Skeletal muscle tissue (tissue), 4 donors: Measurements from ENCODE around the gene CRTC1. TPM values are rescaled to one million over a fixed set of nuclear protein-coding genes. Genes with fewer than 3 reads are reported as not detected.
A peak's percentile ranks its signal among the peaks of the same experiment; 100 is the strongest.

Experiments used
- H3K27ac ChIP-seq: one replicate; pipeline ENCODE4 v1.7.0; 2013; ENCODE audit warnings: mild to moderate bottlenecking, low read depth, low read length, inconsistent platforms
- H3K27me3 ChIP-seq, 3 donors: one replicate each; pipeline ENCODE4 v1.7.0; 2013; ENCODE audit warnings: low read length in 3 of 3; ENCODE audit not compliant: control insufficient read depth in 3 of 3, insufficient read depth in 3 of 3
- H3K36me3 ChIP-seq, 3 donors: one replicate each; pipeline ENCODE4 v1.7.0; 2013; ENCODE audit warnings: low read length in 3 of 3; ENCODE audit not compliant: control insufficient read depth in 3 of 3, insufficient read depth in 3 of 3
- H3K4me1 ChIP-seq, 3 donors: one replicate each; pipeline ENCODE4 v1.7.0; 2013; ENCODE audit warnings: low read length in 3 of 3, mild to moderate bottlenecking in 3 of 3; ENCODE audit not compliant: control insufficient read depth in 3 of 3, insufficient read depth in 3 of 3
- H3K4me3 ChIP-seq, 3 donors: one replicate each; pipeline ENCODE4 v1.7.0; 2013; ENCODE audit warnings: low read length in 3 of 3
- H3K9ac ChIP-seq, 3 donors: one replicate each; pipeline ENCODE4 v1.7.0; 2013; ENCODE audit warnings: low read length in 3 of 3, mild to moderate bottlenecking in 3 of 3, moderate library complexity in 2 of 3, low read depth in 1 of 3
- H3K9me3 ChIP-seq, 3 donors: one replicate each; pipeline ENCODE4 v1.7.0; 2013; ENCODE audit warnings: low read length in 3 of 3; ENCODE audit not compliant: control insufficient read depth in 3 of 3
- total RNA-seq: library from RNA; depleted of rRNA; stranded (reverse); fragments of >200 nt; gene quantifications from one replicate; pipeline ENCODE4 v1.2.3, GENCODE V29; 2014
- donor health status: Osteomylitis.

The CRTC1 gene
- total RNA-seq, 1 donor from 2014 or later = 3.1 TPM

DNA sequence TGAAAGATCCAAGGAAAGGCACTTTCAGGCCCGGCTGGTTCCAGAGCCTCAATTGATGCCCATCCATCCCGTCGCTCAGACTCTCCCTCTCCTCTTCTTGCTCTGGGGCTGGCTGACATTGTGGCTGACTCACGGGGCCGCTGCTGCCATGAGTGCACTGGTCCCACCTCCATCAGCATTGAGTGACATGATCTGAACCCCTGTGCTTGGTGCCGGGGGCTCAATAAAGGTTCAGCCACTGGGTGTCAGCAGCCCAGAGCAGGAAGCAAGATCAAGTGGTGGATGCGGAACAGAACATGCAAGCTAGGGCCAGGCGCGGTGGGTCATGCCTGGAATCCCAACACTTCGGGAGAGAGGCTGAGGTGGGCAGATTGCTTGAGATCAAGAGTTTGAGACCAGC is 68.1 kb downstream of the CRTC1 start:
- peaks cover 9 to 20% (median 13%) of the 10 kb centered on the region in 3 donors for H3K36me3 ChIP-seq
- H3K9ac ChIP-seq = no peak overlapping the region

DNA sequence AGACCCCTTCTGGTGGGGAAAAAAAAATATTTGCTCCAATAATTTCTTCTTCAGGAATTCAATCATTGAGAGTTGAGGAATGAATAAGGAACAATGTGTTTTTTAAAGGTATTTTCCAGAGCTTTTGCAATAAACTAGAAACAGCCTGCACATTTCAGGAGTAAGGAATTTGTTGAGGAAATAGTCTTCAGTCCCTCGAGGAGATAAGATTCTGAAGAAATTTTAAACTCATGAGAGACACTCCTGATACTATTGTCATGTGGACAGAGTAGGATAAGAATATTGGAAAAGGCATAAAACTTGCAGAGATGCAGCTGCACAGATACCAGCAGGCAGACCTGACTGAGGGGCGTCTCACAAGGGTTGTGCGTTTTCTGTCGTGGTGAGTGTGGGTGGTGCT is 71.0 kb downstream of the CRTC1 start:
- no peak overlapping the region for H3K27ac ChIP-seq
- no peaks in the 10 kb centered on the region for H3K27me3 ChIP-seq
- no peaks in the 10 kb centered on the region for H3K9me3 ChIP-seq
- H3K36me3 ChIP-seq = peaks cover 9 to 20% (median 13%) of the 10 kb centered on the region in 3 donors
- no peaks in the 10 kb centered on the region for H3K4me1 ChIP-seq
- H3K4me3 ChIP-seq = no peak overlapping the region
- H3K9ac ChIP-seq = no peak overlapping the region

More for the DNA sequence above, 68.1 kb downstream of the CRTC1 start:
- Histone ChIP-seq H3K27ac (no peak overlapping the region), H3K9me3 (no peaks in the 10 kb centered on the region), H3K4me1 (no peaks in the 10 kb centered on the region), H3K4me3 (no peak overlapping the region), H3K27me3 (no peaks in the 10 kb centered on the region)

DNA sequence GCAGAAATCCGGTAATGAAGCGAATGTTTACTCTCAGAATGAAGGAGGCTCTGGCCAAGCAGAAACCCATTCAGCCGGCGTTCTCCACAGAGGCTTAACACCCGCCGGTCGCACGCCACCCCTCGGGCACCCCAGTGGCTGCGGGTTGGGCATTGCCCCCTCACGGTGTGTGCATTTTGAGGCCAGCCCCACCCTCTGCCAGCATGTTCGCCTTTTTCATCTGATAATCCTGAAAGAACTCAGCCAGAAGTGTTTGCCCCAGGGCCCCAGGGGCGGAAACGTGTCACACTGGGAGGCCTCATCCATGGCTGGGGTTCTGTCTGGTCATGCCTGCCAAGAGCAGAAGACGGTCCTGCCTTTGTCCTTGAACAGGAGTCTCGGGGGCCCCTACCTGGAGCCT is 73.4 kb downstream of the CRTC1 start:
- Histone ChIP-seq H3K27me3 (no peaks in the 10 kb centered on the region), H3K9me3 (no peaks in the 10 kb centered on the region), H3K4me3 (no peak overlapping the region), H3K36me3 (peaks cover 2 to 8% (median 6%) of the 10 kb centered on the region in 3 donors), H3K4me1 (peaks cover 1 to 4% (median 2%) of the 10 kb centered on the region in 3 donors), H3K27ac (no peak overlapping the region), H3K9ac (no peak overlapping the region)

DNA sequence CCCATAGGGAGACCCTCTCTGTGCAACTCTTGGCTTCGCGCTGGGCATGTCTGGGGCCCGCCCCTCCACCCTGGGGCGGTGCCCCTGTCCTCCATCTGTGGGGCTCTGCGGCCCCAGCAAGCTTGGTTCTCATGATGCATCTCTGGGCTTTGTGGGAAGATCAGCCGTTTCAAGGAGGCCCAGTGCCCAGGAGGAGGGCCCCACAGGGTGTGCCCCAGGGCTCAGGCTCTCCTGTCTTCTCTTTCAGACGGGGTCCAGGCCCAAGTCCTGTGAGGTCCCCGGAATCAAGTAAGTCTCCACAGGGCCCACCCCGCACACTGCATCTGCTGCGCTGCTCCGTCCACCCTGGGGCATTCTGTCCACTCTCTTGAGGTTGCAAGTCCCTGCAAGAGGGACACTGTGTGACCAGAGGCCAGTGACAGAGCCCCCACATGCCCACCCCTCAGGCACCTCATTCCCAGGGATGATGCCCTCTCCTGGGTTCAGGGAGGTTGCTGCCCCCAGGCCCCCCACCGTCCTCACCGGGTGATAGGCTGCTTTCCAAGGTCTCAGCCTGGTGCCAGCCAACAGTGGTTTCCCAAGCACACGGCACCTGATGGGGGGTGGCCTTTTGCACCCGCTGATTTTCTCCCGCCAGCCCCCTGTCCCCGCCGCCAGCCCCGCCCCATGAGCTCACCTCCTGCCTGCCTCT is 76.0 kb downstream of the CRTC1 start:
- peaks cover 27 to 29% (median 27%) of the 10 kb centered on the region in 3 donors for H3K4me1 ChIP-seq
- no peaks in the 10 kb centered on the region for H3K36me3 ChIP-seq
- no peak overlapping the region for H3K9ac ChIP-seq
- H3K4me3 ChIP-seq = no peak overlapping the region
- no peaks in the 10 kb centered on the region for H3K9me3 ChIP-seq
- no peak overlapping the region for H3K27ac ChIP-seq
- H3K27me3 ChIP-seq = no peaks in the 10 kb centered on the region

DNA sequence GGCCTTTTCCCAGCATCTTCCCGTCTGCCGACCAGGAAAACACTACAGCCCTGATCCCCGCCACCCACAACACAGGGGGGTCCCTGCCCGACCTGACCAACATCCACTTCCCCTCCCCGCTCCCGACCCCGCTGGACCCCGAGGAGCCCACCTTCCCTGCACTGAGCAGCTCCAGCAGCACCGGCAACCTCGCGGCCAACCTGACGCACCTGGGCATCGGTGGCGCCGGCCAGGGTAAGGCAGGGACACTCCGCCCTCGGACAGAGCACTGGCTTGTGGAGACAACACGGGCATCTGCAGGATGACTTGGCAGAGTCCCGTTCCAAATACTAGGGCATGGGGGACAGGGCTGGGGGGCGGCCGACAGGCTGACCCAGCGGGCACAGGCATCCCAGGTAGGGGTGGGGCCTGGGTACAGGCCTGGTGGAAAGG is 76.5 kb downstream of the CRTC1 start:
- no peaks in the 10 kb centered on the region for H3K36me3 ChIP-seq
- H3K27me3 ChIP-seq = no peaks in the 10 kb centered on the region
- peaks cover 31 to 33% (median 32%) of the 10 kb centered on the region in 3 donors for H3K4me1 ChIP-seq

DNA sequence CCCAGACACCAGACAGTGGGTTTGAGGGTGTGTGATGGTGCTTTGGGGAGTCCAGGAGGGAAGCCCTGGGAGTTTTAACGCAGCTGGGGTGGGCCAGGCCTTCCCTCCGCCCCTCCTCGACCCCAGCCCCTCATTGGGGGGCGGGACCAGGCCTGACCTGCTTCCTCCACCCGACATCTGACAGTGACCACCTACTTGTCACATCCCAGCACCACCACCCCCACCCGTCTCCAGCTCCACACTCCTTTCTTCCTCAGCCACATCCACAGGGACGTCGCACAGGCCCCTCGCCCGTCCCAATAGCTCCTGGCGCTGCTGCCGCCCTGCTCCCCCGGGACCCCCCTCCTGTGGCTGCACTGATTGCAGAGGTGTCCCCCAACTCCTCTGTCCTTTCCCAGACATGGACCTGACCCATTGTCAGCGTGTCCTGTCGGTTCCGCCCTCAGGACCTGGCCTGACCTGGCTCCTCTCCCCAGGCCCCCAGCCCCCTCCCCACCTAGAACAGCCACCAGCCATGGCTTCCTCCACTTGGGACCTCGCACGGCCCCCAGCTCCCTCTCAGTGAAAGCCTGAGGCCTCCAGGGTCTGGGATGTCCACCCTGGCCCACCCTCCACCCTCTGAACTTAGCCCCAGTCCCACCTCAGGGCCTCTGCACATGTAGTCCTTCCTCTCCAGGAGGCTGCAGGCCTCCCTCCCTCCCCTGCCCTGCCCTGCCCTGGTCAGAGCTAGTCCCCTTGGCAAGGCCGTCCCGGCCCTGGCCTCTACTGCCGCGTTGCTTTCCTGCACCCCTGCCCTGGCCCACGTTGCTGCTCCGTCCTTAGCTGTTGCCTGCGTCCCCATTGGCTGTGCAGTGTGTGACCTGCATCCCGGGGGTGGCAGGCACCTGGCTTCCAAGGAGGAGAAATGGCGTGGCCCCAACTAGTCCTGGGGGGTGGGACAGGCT is 77.2 kb downstream of the CRTC1 start:
- Histone ChIP-seq H3K4me3 (no peak overlapping the region), H3K4me1 (peaks cover 31 to 35% (median 33%) of the 10 kb centered on the region in 3 donors), H3K27ac (no peak overlapping the region), H3K9me3 (no peaks in the 10 kb centered on the region), H3K27me3 (no peaks in the 10 kb centered on the region), H3K36me3 (no peaks in the 10 kb centered on the region), H3K9ac (no peak overlapping the region)

More for the DNA sequence above, 76.5 kb downstream of the CRTC1 start:
- Histone ChIP-seq H3K4me3 (no peak overlapping the region), H3K9me3 (no peaks in the 10 kb centered on the region), H3K9ac (no peak overlapping the region), H3K27ac (no peak overlapping the region)

DNA sequence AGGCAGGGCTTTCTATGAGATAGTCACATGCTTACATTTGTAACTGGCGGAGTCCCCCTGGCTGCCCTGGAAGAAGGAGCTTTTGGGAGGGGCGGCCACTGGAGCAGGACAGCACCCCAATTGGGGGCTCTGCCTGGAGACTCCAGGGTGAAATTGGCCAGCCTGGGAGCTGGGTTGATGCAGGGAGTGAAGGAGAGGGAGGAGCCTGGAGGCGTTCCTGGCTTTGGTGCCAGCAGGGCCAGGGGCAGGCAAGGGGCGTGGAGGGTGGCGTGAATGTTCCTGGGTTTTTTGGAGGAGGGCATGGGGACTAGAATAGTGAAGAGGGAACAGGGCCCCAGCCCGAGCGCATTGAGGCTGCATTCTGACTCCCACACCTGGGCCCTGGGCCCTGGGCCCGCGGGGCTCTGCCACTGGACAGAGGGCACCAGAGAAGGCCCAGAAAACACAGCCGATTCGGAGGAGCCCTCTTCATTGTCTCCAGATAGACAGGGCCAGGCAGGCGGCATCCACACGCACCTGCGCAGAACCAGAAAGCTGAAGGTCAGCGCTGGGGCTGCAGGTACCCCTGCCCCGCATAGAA is 78.1 kb downstream of the CRTC1 start:
- Histone ChIP-seq H3K4me3 (peak overlapping the region in 1 of 3 donors; percentile 39), H3K27ac (peak overlapping the region; percentile 65), H3K4me1 (peaks cover 31 to 35% (median 33%) of the 10 kb centered on the region in 3 donors), H3K27me3 (no peaks in the 10 kb centered on the region), H3K36me3 (no peaks in the 10 kb centered on the region), H3K9me3 (no peaks in the 10 kb centered on the region), H3K9ac (peak overlapping the region; percentile 21 to 69 (median 50))

DNA sequence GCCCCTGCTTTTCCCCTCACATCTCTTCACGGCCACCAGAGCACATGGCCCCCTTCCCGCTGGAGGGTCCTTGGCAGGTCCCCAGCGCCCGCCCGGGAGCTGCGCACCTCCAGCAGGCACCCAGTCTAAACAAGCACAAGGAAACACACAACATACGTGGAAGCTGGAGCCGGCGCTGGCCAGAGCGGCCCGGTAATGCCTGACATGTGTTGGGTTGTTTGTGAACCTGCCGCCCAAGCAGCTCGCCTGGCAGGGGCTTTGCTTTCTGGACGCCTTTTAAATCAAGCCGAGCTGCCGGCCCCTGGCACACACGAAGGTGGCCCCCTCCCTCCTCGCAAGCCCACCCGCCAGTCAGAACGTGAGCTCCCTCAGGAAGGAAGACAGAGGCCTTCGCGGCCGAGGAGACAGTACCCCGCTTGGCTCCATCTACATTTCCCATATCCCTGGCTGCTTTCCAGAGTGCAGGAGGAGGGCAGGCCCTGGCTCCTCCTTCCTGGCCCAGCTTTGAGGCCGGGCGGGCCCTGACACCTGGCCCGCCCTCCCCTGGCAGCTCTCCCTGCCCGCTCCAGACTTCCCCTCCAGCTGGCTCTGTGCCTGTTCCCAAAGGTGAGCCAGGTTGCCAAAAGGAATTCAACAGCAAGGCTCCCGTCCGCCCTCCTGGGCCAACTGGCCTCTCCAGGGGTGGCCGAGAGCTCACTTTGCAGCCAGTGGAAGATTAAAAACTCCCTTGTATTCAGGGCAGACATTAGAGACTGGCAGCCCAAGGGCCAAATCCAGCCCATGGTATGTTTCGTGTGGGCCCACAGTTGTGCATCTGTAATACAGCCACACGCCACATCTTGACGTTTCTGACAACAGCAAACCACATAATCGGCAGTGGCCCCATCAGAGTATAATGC is 78.9 kb downstream of the CRTC1 start:
- H3K9ac ChIP-seq = peak overlapping the region; percentile 50 to 69 (median 61)
- H3K4me1 ChIP-seq = peaks cover 31 to 35% (median 33%) of the 10 kb centered on the region in 3 donors
- H3K9me3 ChIP-seq = no peaks in the 10 kb centered on the region
- no peaks in the 10 kb centered on the region for H3K27me3 ChIP-seq
- no peaks in the 10 kb centered on the region for H3K36me3 ChIP-seq
- peak overlapping the region; percentile 39 to 43 (median 41) for H3K4me3 ChIP-seq
- peak overlapping the region; percentile 65 for H3K27ac ChIP-seq
